NCI-H187 treated with DMSO at 0.1 percent for 48 hours (cell line): ENCODE data around the gene ACVR1B.

Experiments used
- DNase-seq: peaks from one replicate; lab custom pipeline; 2025; lab: John Stamatoyannopoulos, UW

The ACVR1B gene

DNA sequence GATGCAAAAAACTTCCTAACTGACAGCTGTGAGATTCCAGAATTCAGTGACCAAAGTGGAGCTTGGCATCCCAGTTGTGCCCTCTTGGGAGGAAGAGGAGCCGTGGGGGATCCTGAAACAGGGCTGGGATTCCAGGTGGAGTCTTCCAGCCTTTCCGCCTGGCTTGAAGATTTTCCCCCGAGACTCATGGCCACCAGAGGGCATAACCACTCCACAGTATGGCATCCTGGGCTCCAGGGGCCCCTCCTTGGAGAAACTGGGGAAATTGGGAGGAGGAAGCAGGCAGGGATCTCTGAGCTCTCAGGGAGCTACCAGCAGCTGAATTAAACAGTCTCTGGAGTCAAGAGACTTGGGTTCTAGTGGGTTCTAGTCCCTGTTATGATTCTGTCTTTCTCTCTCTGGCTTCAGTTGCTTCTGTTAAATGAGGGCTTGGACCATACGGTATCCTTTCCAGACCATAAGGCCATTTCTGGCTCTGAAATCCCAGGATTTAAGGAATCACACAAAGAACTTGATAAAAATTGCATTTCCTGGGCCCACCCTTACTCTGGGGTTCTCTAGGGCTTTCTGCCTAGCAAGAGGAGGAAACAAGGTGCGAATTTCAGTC lies 52.6 kb downstream of the ACVR1B start:
- no peak for DNase-seq

DNA sequence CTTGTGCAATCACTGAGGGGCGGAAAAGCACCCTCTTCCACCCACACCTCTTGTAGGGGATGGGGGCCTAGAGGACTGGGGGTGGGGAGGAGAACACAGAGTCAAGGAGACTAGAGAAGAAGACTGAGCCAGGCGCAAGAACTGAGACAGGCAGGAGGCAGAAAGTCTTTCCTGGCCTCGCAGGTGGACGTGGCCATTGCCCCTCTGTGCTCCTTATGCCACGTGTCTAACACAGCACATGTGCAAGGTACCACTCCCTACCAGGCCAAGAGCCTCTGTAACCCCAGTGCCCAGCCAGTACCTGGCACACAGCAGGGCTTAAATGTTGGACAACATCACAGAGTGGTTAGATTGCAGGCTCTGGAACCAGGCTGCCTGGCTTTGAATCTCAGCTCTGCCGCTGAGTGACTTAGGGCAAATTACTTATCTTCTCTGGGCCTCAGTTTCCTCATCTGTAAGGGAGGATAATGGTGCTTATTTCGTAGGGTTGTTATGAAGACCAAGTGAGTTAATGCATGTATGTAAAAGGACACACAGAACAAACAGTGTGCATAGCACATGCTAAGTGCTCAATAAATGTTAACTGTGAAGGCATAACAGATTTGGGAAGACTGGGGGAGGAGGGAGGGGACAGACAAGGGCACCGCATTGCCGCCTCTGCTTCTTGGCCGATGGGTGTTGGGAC lies 53.9 kb downstream of the ACVR1B start:
- no peak for DNase-seq

DNA sequence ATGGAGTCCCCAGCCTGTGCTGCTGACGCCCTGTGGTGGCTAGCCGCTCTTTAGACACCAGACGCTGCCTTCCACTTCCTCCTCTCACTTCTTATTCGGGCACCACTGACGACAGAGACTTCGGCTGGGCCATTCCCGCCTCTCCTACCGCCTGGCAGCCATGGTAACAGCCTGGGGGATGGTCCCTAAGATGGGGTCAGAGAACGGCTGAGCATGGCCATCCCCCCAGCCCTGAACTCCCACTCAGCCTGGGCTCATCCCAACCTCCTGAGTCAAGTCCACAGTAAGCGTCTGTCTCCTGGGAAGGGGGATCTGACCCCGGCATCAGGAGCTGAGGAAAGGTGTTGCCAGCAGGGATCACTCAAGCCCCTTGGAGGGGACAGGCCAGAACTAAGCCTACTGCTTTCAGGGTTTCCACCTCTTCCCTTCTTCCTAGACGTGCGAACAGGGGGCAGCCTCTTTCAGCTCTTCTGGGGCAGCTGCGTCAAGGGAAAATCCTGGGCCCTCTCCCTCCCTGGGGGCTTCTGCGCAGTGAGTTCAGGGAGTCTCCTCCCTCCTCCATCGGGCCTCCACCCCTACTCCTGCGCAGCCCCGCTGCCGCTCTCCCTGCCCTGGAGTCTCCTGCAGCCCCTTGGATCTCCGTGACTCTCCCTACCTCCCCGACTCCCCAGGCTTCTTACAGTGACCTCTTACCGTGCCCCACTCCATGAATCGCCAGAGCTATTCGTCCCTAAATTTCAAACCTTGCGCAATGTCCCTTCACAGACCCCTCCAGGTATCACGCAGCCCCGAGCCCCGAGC lies 54.6 kb downstream of the ACVR1B start:
- DNase-seq = no peak

DNA sequence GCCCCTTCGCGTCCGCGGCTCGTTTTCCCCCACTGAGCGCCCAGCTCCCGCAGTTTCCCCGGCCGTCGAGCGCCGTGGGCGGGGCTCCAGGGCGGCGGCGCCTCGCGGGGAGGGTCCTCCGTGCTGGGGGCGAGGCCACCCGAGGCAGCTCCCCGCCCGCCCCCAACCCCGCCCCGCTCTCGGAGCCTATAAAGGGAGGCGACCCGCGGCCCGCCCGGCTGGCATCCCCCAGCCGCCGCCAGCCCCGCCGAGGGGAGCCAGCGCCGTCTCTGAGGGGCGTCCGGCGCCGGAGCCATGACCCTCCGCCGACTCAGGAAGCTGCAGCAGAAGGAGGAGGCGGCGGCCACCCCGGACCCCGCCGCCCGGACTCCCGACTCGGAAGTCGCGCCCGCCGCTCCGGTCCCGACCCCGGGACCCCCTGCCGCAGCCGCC lies 55.2 kb downstream of the ACVR1B start, which contains the start of gene TAMALIN:
Gene TAMALIN (plus strand): TSS at position 221 of the 432 bp plus-strand sequence. CDS start 74 bp downstream, at position 295.
- no peak for DNase-seq

DNA sequence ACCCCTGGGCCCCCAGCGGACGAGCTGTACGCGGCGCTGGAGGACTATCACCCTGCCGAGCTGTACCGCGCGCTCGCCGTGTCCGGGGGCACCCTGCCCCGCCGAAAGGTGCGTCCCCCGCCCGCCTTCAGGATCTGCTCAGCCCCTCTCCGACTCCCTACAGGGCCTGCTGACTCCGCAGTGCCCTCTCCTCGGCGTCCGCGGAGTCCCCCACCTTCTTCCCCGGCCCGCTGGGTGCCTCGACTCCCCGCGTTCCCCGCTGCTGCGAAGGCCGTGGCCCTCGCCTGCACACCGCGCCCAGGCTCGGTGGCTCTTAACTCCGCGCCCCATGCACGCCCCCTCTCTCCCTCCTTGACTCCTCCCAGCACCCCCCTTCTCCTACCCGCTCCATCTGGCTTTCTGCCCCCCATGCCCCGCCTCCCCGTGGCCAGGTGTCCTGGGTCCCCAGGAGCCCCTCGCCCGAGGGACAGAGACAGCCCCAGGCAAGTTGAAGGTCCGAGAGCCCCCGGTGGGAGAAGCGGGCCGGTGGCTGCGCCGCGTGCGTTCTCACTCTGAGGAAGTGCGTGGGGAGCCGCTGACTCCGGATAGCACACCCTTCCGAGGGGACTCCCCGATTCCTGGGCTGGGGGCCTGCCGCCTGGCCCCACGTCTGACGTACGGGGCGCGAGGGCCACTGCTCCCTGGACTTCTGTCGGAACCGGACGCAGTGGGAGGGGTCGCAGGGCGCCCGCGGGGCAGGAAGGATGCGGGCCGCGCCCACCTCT lies 55.8 kb downstream of the ACVR1B start:
- no peak for DNase-seq

DNA sequence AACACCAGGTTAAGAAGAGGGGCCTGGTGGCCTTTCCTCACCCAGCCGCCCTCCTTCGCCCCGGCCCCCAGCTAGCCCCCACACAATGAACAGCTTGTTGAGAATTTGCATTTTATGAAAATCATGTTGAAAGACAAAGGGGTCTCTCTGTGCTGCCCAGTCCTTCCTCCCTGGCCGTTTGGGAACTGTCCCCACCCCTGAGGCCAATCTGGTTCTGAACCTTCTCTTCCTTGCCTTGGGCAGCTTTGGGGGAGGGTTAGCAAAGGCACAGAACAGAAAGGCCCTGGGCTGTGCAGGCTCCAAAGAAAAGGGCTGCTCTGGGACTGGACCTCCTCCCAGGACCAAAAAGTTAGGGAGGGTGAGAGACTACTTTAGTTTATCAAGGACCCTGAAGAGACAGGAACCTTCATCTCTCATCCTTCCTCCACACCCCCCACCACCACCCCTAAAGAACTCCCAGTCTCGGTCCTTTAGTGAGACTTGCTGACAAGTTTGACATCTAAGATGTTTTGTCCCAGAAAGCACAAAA lies 56.5 kb downstream of the ACVR1B start:
- DNase-seq = no peak

DNA sequence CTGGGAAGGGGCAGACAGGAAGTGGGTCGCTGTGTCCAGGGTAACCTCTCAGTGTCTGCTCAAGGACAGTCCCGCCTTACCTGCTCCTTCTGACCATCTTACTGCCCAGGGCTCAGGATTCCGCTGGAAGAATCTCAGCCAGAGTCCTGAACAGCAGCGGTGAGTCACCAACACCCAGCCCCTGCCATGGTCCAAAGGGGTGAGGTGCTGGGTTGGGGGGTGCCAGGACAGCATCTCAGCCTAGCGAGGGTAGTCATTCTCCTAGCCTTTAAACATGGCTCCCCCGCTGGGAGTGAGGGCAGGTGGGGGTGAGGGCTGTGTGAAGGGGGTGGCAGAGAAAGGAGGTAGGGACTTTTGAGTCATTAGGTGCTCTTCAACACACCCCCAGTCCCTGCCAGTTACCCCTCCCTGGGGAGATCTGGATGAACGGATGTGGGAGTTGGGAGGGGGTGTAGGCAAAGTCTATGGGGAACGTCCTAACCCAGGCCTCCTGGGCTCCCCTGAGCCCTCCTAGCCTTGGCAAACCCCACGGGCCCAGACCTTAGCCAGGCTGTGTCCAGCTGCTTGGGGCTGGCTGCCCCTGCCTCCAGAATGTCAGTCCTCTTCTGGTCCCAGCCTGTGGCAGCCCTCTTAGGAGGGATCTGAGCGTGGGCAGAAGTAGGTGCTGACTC lies 57.7 kb downstream of the ACVR1B start:
- DNase-seq = no peak

DNA sequence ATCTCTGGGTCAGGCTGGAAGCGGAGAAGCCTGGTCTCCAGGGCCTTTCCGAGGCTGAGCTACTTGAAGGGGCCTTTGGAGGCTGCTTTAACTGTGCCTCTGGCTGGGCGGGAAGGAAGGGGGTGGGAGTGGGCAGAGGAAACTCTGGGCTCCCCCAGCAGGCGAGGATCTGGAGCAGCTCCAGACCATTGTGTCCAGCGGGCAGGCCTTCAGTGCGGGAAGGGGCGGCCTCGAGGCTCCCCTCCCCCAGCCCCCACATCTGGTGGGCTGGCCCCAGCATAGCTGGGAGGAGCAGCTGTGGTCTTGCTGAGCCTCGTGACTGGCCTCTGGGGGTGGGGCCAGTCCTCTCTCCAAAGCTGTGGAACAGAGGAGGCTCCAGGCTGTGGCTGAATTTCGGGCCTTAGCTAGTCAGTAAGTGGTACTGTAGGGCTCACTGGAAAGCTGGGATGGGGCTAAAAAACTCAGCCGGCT lies 58.7 kb downstream of the ACVR1B start:
- DNase-seq = no peak

DNA sequence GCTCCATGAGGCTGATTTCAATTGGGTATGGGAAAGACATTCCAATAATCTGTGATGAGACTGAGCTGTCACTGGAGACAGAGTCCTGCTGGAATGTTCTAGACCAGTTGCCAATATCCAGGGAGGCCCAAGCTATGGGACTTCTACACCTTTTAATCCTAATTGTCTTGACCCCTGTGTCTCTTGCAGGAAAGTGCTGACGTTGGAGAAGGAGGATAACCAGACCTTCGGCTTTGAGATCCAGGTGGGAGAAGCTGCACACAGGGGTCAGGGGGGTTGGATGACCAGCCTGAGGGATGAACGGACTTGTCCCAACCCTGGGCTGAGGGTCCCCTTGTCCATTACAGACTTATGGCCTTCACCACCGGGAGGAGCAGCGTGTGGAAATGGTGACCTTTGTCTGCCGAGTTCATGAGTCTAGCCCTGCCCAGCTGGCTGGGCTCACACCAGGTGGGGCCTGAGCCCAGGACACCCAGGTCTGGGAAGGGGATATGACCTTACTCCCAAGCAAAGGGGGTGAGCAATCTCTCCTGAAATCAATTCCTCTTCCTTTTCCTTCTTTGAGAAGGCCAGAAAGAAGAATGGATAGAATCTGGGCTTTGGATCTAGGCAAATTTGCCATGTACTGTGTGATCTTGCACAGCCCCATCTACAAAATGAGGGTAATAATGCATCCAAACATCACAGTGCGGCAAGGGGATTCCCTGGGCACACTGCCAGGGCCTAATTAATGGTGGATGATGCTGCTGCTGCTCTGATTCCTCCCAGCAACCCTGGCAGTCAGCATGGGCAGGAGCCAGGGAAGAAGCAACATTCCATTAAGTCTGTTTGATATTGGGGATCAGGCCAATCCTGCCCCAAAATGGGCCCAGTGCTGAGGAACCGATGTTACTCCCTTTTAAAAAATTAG lies 59.4 kb downstream of the ACVR1B start:
- DNase-seq = no peak

DNA sequence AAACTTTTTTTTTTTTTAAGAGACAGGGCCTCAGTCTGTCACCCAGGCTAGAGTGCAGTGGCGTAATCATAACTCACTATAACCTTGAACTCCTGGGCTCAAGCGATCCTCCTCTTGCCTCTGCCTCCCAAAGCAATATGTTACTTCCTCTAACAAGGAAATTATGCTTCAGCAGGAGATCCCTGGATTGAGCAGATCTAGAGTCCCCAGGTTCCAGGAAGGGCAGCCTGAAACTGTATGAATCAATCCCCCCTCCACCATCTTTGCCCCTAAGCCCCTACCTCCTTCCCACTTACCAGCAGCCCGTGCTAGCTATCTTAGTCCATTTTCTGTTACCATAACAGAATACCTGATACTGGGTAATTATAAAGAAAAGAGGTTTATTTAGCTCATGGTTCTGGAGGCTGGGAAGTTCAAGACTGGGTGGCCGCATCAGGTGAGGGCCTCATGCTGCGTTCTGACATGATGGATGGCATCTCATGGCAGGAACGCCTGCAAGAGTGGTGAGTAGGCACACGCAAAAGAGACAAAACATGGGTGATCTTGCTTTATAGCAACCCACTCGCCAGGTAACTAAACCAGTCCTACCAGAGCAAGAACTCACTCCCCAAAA lies 60.2 kb downstream of the ACVR1B start:
- DNase-seq = no peak

DNA sequence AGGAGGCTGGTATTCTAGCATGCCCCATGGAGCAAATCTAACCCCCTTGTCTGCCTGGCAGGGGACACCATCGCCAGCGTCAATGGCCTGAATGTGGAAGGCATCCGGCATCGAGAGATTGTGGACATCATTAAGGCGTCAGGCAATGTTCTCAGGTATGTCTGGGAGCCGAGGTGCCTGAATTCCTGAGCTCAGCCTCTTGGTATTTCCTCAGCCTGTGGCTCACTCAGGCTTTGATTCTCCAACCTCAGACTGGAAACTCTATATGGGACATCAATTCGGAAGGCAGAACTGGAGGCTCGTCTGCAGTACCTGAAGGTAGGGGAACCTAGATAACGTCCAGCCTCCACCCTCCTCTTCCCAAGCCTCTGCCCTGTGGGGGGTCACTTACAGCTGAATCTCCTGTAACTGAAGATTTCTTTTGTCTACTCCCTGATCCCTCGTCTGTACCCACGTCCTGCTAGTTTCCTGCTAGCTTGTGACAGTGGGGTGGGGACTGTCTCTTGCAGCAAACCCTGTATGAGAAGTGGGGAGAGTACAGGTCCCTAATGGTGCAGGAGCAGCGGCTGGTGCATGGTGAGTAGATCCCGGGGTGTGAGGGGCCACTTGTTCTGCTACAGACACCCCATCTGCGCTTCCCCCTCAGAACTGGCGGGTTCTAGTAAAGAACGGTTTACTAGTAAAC lies 62.3 kb downstream of the ACVR1B start:
- DNase-seq = no peak

DNA sequence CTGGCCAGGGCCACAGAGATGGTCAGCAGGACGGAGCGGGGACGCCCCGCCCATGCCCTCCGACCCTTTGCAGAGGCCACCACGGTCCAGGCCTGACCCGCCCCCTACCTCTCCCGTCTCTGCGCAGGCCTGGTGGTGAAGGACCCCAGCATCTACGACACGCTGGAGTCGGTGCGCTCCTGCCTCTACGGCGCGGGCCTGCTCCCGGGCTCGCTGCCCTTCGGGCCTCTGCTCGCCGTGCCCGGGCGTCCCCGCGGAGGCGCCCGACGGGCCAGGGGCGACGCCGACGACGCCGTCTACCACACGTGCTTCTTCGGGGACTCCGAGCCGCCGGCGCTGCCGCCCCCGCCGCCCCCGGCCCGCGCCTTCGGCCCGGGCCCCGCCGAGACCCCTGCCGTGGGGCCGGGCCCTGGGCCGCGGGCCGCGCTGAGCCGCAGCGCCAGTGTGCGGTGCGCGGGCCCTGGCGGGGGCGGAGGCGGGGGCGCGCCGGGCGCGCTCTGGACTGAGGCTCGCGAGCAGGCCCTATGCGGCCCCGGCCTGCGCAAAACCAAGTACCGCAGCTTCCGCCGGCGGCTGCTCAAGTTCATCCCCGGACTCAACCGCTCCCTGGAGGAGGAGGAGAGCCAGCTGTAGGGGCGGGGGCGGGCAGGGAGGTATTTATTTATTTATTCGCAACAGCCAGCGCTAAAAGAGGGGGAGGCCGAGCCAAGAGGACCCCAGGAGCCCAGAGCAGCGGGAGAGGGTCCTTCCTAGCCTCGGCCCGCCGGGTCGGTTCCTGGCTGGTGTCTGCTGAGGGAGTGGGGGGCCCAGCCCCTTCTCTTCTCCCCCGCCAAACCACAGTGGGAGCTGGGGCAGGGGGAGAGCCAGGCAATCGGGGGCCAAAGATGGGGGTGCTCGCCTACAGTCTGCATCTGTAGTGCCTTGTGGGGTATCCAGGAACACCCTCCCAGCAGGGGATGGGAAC lies 63.4 kb downstream of the ACVR1B start:
- DNase-seq = no peak

DNA sequence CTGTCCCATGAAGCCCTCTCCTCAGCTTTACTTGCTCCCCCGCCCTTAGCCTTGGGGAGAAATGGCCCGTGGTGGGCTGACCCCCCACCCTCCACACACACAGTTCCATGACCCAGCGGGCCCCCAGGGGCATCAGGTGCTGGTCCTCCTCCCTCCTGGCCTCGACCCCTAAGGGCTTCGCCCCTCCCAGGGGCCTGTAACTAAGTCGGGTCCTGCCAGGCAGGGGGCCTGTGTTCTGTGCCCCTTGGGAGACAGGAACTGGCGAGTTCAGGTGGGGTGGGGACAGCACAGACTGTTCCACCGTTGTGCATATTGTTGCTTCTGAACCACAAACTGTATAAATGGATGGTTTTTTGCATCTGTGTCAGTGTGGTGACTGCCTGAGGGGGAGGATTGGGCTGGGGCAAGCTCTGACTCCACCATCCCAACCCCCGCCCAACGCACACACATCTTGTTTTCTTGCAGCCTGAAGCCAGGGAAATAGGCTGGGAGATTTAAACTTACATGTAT lies 64.1 kb downstream of the ACVR1B start:
- DNase-seq = no peak

DNA sequence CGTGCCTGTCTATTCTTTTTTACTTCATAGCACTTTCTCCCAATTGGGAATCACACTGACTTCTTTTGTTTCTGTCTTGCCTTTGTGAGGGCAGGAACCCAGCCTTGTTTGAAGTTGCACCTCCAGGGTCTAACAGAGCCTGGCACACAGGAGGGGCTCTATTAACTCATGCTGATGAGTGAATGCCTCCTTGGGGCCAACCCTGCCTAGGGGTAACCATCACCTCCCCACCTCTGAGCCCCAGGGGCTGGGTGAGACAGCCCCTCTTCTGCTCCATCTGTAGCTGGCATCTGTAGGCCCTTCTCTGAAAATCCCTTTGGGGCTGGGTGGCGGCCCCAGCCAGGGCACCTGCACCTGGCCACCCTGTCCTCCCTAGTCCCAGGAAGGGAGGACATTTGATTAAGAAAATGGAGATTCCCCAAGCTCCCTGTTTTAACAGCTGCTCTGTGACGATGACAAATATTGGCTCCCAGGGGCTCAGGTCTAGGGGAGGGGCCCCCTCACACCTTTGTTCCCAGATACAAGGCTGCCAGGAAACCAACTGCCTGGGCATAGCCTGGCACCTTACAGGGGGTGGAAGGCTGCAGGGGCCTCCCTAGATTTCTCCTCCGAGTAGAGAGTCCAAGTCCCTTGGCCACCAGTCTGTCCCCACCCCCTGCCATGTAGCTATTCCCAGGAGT lies 67.1 kb downstream of the ACVR1B start:
- DNase-seq = no peak

DNA sequence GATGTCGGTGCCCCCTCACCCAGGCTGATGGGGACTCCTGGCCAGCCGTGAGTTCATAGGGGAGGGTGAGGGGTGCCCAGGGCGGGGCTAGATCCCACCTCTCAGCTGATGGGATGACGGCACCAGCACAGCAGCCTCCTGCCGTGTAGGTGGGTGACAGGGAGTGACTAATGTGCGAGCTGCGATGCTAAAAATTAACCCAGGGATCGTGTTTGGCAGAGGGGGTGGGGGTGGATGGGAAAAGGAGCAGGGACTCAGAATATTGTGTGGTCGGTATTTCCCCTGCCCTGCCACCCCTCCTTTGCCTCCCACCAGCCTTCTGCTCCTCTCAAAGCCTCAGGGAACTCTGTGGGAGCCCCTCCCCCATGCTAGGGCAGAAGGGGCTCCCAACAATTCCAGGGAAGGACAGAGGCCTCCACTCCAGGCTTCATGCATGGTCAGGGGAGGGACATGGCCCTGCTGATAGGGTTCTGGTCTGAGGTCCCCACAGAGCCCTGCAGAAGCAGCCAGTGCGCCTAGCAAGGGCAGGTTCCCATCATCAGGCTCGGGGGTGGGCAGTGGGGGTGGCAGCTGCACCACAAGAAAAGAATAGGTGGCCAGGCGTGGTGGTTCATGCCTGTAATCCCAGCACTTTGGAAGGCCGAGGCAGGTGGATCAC lies 67.7 kb downstream of the ACVR1B start:
- DNase-seq = no peak

DNA sequence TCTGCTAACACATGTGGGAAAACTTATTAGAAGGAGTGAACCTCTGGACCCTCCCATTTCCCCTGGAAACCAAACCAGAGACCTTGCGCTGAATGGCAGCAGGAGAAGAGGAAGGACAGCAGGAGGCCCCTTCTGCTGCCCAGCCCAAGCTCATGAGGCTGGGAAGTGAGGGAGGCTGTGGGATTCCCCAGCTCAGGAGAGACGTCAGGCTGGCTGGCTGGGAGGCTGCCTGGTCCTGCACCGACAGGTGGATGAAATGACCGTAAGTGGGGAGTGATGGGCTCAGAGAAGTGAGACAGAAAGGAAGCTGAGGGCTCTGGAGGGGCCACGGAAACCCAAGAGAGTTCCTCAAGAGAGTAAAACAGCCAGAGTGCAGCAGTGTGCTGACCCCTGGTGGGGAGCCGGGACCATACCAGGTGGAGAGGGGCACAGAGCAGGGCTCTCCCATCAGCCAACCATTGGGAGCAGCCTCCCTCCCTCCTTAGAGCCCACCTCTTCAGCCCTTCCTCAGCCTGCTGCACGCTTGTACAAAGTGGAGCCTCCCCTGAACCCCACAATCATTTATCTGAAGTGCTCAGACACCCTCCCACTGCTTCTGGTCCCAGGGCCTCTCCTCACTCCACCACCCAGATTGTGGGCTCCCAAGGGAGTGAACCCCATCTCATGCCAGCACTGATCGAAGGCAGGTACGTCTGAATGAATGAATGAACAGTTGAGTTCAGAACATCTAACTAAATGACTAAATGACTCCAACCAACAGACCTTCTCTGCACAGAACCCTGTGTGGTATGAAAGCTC lies 69.2 kb downstream of the ACVR1B start:
- no peak for DNase-seq
